ENCODE measurements around the gene RAB3GAP2. TPM values are rescaled to one million over a fixed set of nuclear protein-coding genes. Genes with fewer than 3 reads are reported as not detected.
"Not testable (repeated sequence)": the region's sequence is repeated elsewhere in the genome, so short reads cannot be mapped to it uniquely, and the experiment has no call there.

The RAB3GAP2 gene, protein sequence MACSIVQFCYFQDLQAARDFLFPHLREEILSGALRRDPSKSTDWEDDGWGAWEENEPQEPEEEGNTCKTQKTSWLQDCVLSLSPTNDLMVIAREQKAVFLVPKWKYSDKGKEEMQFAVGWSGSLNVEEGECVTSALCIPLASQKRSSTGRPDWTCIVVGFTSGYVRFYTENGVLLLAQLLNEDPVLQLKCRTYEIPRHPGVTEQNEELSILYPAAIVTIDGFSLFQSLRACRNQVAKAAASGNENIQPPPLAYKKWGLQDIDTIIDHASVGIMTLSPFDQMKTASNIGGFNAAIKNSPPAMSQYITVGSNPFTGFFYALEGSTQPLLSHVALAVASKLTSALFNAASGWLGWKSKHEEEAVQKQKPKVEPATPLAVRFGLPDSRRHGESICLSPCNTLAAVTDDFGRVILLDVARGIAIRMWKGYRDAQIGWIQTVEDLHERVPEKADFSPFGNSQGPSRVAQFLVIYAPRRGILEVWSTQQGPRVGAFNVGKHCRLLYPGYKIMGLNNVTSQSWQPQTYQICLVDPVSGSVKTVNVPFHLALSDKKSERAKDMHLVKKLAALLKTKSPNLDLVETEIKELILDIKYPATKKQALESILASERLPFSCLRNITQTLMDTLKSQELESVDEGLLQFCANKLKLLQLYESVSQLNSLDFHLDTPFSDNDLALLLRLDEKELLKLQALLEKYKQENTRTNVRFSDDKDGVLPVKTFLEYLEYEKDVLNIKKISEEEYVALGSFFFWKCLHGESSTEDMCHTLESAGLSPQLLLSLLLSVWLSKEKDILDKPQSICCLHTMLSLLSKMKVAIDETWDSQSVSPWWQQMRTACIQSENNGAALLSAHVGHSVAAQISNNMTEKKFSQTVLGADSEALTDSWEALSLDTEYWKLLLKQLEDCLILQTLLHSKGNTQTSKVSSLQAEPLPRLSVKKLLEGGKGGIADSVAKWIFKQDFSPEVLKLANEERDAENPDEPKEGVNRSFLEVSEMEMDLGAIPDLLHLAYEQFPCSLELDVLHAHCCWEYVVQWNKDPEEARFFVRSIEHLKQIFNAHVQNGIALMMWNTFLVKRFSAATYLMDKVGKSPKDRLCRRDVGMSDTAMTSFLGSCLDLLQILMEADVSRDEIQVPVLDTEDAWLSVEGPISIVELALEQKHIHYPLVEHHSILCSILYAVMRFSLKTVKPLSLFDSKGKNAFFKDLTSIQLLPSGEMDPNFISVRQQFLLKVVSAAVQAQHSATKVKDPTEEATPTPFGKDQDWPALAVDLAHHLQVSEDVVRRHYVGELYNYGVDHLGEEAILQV (N-terminal part only)
- 52.5 and 56.6 TPM in 2 replicates for total RNA-seq

- intact Hi-C loops (cut with micrococcal nuclease), result loop anchor here (1.0 to 10.0 kb wide), 3 partner anchors 183 to 1987 kb away; partner anchors contain the start of genes BPNT1, LYPLAL1 and RRP15
Measured at GRCh38 chr1:220272047-220272840, at the start of gene RAB3GAP2. TSS of gene RAB3GAP2 (minus strand) at chr1:220272453. CDS start at chr1:220272337, 116 bp downstream.

DNA sequence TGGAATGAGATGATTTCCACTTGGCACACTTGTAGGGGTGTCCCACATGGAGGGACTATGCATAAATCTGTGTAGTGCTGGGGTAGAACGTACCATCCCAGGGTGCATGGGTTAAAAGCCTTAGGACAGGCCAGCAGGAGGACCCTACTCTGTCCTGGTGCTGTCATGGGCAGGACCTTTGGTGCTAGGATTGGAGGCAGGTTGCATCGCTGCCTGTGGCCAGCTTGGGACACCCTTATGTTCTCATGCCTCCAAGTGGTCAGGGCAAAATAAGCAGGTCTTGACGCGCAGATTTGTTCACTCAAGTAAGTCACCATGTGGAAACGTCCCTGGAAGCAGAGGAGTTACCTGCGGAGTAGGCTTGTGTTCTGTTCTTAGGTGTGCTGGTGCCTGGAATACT lies 49.5 kb upstream of the RAB3GAP2 start:
- intact Hi-C loops (cut with micrococcal nuclease), result no loop called here

GRCh38 chr1:220320709-220321108 lies 48.5 kb upstream of the RAB3GAP2 start:
- intact Hi-C loops (cut with micrococcal nuclease), result no loop called here

- intact Hi-C loops (cut with micrococcal nuclease), result no loop called here
Measured at GRCh38 chr1:220318673-220319072, 46.4 kb upstream of the RAB3GAP2 start.

DNA sequence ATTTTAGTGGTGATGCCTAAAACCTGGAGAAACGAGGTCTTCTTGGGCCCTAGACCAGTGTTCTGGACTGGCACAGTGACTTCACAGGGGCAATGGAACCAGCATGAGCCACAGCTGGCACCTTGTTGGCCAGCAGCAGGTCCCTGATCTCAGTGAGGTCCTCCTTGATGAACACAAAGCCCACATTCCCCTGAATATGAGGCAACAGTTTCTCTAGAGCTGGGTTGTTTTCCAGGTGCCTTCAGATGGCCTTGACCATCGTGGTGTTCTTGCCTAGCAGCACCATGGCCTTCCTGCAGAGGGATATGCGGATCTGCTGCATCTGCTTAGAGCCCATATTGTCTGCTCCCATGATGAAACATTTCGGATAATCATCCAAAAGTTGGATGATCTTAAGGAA lies 44.9 kb upstream of the RAB3GAP2 start:
- intact Hi-C loops (cut with micrococcal nuclease), result no loop called here

- intact Hi-C loops (cut with micrococcal nuclease), result no loop called here
Measured at GRCh38 chr1:220316305-220316704, 44.1 kb upstream of the RAB3GAP2 start.

DNA sequence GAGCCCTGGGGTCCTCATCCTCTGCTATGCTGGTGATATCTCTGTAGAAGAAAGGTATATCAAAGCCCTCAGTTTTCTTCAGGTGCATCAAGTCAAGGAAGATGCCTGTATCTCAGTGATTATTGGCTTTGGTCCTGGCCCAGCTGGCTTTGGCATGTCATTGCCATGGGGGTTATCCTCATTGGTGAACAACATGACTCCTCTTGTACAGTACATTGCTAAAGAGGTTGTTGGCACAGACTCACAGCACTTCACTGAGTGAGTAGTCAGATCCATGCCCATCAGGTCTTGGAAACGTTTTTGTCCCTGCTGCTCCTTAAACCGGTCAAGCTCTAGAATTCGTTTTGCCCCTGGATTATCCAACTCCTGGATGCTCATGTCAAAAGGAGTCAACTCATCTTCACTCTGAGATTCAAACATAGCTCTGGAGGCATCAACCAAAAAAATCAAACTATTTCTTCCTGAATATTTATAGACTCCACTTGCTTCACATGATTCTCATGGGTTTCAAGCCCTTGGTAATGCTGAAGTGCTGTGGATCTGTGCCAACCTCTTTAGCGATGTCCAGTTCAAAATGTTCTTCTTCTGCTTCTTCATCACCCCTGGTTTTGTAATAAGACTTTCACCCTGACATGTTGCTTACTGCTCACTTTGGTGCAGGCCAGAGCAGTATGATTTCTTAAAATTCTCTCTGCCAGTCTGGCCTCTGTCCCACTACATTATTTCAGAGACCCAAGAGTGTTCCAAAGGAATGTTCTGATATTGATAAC lies 43.0 kb upstream of the RAB3GAP2 start:
- intact Hi-C loops (cut with micrococcal nuclease), result no loop called here

- intact Hi-C loops (cut with micrococcal nuclease), result no loop called here
Measured at GRCh38 chr1:220313576-220313975, 41.3 kb upstream of the RAB3GAP2 start.

DNA sequence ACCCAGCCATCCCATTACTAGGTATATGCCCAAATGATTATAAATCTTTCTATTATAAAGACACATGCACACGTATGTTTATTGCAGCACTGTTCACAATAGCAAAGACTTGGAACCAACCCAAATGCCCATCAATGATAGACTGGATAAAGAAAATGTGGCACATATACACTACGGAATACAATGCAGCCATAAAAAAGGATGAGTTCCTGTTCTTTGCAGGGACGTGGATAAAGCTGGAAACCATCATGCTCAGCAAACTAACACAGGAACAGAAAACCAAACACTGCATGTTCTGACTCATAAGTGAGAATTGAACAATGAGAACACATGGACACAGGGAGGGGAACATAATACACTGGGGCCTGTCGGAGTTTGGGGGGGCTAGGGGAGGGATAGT lies 37.9 kb upstream of the RAB3GAP2 start:
- intact Hi-C loops (cut with micrococcal nuclease), result not testable (repeated sequence)

DNA sequence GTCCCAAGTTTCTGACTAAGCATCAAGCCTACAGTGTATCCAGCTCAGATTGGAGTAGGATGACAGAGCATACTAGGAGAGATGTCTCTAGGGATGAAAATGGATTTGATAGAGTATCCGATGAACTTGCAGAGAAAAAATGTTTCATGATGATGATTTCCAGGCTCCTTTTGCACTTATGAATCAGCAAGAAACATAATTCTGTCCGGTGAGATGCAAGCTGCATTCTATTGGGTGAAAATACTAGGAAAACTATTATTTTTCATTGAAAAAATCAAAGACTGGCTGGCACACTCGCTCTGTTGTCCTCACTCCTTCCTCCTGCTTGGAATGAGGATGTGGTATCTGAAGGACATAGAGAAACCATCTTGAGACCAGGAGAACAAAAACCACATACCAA lies 35.4 kb upstream of the RAB3GAP2 start:
- intact Hi-C loops (cut with micrococcal nuclease), result no loop called here

DNA sequence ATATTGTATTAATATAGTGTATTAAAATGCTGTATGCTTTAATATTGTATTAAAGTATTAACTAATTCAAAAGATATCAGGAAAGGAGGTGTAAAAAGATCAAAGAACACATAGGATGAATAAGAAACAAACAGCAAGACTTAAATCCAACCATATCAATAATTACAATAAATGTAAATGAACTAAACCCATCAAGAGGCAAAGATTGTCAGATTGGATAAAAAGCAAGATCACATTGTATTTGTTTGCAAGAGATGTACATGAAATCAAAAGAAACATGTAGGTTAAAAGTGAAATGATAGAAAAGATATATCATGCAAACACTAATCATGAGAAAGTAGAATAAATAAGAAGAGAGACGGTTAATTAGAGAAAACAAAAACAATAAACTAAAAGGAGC lies 34.1 kb upstream of the RAB3GAP2 start:
- intact Hi-C loops (cut with micrococcal nuclease), result no loop called here

- intact Hi-C loops (cut with micrococcal nuclease), result no loop called here
Measured at GRCh38 chr1:220303871-220304270, 31.6 kb upstream of the RAB3GAP2 start.

GRCh38 chr1:220301630-220302029 lies 29.4 kb upstream of the RAB3GAP2 start:
- intact Hi-C loops (cut with micrococcal nuclease), result no loop called here

GRCh38 chr1:220300442-220301121 lies 28.3 kb upstream of the RAB3GAP2 start:
- intact Hi-C loops (cut with micrococcal nuclease), result no loop called here

DNA sequence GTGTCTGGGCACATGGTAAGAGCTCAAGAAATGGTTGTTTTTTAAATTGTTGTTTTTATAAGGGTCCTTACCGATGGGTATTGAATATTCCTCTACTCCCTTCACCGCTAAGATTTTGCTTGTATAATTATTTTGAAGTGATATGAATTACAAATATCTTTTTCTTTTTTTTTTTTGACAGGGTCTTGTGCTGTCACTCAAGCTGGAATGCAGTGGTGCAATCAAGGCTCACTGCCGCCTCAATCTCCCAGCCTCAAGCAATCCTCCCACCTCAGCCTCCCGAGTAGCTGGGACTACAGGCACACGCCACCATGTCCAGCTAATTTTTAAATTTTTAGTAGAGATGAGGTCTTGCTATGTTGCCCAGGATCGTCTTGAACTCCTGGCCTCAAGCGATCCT lies 27.1 kb upstream of the RAB3GAP2 start:
- intact Hi-C loops (cut with micrococcal nuclease), result no loop called here

DNA sequence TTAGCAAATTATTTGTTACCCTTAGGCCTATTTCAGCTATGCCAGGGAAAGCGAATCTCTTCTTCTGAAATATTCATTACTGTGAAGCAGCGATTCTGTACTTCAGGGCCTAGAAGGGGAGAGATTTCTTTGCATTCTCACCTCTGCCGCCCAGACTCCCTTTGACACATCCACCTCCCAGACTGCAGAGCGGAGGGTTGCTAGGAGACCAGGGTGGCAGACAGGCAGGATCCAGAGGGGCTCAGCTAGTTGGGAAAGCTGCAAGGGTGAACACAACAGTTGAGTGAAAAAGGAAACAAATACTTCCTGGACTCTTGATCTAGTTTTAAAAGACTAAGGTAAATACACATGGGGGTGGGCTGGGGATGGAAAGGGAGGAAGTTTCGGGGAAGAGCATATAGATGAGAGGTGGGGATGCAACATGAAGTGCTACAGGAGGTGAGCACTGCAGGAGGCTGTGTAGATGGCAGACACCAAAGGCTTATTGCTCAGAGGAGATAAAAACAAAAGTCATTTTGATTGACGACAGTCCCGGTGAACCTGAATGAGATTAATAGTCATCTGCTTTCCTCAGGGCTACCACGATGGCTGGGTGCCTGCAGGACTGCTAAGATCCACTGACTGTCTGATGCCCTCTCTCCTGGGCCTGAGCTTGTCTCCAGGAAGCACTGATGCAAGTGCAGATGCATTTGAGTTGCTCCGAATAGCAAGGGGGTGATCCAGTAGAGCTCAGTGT lies 26.4 kb upstream of the RAB3GAP2 start:
- intact Hi-C loops (cut with micrococcal nuclease), result no loop called here

- intact Hi-C loops (cut with micrococcal nuclease), result loop anchor here (1.0 kb wide), 2 partner anchors 436 to 479 kb away; no protein-coding TSS in a partner anchor
Measured at GRCh38 chr1:220296981-220297380, 24.7 kb upstream of the RAB3GAP2 start.

- intact Hi-C loops (cut with micrococcal nuclease), result no loop called here
Measured at GRCh38 chr1:220294846-220295301, 22.6 kb upstream of the RAB3GAP2 start.

All from T-helper 2 cell treated with Interferon-gamma antibody and Interleukin-4, amounts not matched to agents 100 ng/mL and 5 ng/mL, for 36 hours (primary cell).